ENCODE results near the gene BMPR2. TPM values are rescaled to one million over a fixed set of nuclear protein-coding genes. Genes with fewer than 3 reads are reported as not detected.

The BMPR2 gene
- total RNA-seq, result 41.8 and 44.2 TPM in 2 replicates

DNA sequence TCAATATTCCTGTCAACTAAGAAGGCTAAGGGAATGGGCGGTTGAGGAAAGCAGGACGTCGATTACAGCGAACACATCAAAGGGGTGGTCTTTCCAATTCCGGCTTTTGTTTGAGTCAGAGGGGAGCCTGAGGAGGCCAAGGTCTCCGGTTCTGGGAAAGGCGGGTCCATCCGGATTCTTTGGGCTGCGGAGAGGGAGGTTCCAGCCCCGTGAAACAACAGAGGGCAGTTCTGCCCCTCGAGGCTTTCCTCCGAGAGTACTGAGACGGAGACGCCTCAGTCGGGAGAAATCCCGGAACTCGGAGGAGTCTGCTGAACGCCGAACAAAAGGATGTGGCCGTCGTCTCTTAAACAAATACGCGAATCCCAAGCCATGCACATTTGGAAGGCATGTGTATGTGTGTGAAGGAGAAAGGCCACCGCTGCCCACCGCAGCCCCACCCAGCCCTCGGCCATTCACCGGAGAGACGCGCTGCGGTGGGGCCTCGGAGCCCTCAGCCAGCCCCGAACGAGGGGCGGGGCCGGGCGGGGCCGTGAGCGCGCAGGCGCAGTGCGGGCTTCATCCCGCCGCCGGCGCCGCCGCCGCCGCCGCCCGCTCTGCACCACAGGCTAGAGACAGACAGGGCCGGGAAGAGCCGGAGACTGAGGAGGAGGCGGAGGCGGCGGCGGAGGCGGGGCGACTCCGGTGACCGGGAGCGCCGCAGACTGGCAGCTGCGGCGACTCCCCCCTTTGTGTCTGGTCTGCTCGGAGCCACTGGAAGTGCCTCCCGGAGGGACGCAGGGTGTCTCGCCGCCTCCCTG, at the start of gene BMPR2:
Gene BMPR2 (plus strand): TSS at position 719 of the 800 bp plus-strand sequence. CDS start 1,148 bp downstream, outside the sequence.
- peaks cover 14% of the 10 kb centered on the region for H3K4me1 ChIP-seq (ENCODE audit: insufficient read depth, low read length)
- DNase-seq (ENCODE audit: insufficient read length, low spot score, missing footprints), result peak; percentile 94
- H4K20me1 ChIP-seq (ENCODE audit: insufficient read depth, low read length), result peaks cover 27% of the 10 kb centered on the region
- peak within 1 kb of the TSS; percentile 97 for H3K27ac ChIP-seq (ENCODE audit: low read depth, low read length)
- H3K9me3 ChIP-seq (ENCODE audit: low read depth, low read length), result no peaks in the 10 kb centered on the region
- H3K4me3 ChIP-seq (ENCODE audit: insufficient read depth, low read length), result peak within 1 kb of the TSS; percentile 98
- peak within 1 kb of the TSS; percentile 90 for H2AFZ ChIP-seq (ENCODE audit: low read length)
- no peaks in the 10 kb centered on the region for H3K27me3 ChIP-seq (ENCODE audit: insufficient read depth, low read length)
- TF ChIP-seq, protein P1, sequence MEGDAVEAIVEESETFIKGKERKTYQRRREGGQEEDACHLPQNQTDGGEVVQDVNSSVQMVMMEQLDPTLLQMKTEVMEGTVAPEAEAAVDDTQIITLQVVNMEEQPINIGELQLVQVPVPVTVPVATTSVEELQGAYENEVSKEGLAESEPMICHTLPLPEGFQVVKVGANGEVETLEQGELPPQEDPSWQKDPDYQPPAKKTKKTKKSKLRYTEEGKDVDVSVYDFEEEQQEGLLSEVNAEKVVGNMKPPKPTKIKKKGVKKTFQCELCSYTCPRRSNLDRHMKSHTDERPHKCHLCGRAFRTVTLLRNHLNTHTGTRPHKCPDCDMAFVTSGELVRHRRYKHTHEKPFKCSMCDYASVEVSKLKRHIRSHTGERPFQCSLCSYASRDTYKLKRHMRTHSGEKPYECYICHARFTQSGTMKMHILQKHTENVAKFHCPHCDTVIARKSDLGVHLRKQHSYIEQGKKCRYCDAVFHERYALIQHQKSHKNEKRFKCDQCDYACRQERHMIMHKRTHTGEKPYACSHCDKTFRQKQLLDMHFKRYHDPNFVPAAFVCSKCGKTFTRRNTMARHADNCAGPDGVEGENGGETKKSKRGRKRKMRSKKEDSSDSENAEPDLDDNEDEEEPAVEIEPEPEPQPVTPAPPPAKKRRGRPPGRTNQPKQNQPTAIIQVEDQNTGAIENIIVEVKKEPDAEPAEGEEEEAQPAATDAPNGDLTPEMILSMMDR (IDR thresholded peaks at IDR 0.05; ENCODE audit: extremely low read depth, low read depth, low read length), result no peak
- H3K4me2 ChIP-seq (ENCODE audit: insufficient read depth, low read length), result peak within 1 kb of the TSS; percentile 95
- H3K36me3 ChIP-seq (ENCODE audit: insufficient read depth, low read length), result no peaks in the 10 kb centered on the region
- peaks cover 45% of the 10 kb centered on the region for H3K79me2 ChIP-seq (ENCODE audit: insufficient read depth, low read length)

DNA sequence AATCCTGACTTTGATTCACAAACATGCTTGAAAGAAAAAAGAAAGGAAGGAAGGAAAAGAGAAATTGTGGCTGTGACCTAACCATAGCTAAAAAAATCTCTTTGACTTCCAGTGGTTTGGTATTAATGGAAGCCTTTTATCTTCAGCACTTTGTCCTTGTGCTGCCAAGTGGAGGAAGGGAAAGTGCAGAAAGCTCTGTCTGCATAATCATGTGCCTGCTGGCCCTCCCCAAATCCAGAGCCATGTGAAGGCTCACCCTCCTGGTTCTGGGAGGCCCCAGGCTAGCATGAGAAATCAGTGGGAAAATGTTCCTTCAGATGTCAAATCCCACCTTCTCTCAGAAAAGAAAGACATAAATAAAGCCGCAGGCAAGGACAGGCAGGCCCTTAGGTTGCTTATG, 48.3 kb upstream of the BMPR2 start:
- DNase-seq (ENCODE audit: insufficient read length, low spot score, missing footprints), result no peak
- Histone ChIP-seq H3K79me2 (ENCODE audit: insufficient read depth, low read length) (no peaks in the 10 kb centered on the region), H3K4me1 (ENCODE audit: insufficient read depth, low read length) (no peaks in the 10 kb centered on the region), H4K20me1 (ENCODE audit: insufficient read depth, low read length) (no peaks in the 10 kb centered on the region), H3K27ac (ENCODE audit: low read depth, low read length) (no peak overlapping the region), H3K27me3 (ENCODE audit: insufficient read depth, low read length) (no peaks in the 10 kb centered on the region), H3K36me3 (ENCODE audit: insufficient read depth, low read length) (no peaks in the 10 kb centered on the region), H2AFZ (ENCODE audit: low read length) (no peak overlapping the region), H3K4me3 (ENCODE audit: insufficient read depth, low read length) (no peak overlapping the region), H3K4me2 (ENCODE audit: insufficient read depth, low read length) (no peak overlapping the region), H3K9me3 (ENCODE audit: low read depth, low read length) (no peaks in the 10 kb centered on the region)
- TF ChIP-seq, protein P1 (IDR thresholded peaks at IDR 0.05; ENCODE audit: extremely low read depth, low read depth, low read length), result no peak

DNA sequence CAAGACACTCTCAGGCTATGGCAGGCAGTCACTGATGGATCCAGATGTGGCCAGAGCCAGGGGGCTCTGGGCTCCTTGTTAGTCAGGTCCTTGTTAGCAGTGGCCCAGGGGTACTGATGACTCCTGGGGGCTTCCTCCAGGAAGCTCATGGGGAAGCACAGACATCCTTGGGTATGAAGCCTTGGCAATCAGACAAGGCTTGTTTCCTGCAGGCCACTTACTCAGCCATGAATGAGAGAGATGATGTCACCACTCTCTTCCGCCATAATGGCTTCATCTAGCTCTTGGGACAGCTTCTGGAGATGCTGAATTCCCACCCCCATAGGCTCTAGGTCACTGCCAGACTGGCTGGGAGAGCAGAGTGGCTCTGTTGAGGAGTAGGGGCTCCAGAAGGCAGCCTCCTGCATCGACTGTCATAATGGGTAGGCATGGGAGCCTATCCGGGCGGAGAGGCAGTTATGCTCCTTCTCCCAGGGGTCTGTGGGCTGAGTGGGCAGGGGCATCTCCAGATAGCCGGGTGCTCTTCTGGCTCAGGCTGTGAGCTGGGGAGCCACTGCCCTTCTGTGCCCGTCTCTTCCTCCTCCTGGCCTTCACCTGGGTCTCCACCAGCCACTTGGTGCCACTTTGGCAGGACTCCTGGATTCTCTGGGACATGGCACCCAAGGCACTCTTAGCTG, 40.2 kb upstream of the BMPR2 start:
- DNase-seq (ENCODE audit: insufficient read length, low spot score, missing footprints), result no peak
- Histone ChIP-seq H4K20me1 (ENCODE audit: insufficient read depth, low read length) (no peaks in the 10 kb centered on the region), H3K27me3 (ENCODE audit: insufficient read depth, low read length) (no peaks in the 10 kb centered on the region), H3K79me2 (ENCODE audit: insufficient read depth, low read length) (no peaks in the 10 kb centered on the region), H3K4me3 (ENCODE audit: insufficient read depth, low read length) (no peak overlapping the region), H3K27ac (ENCODE audit: low read depth, low read length) (no peak overlapping the region), H3K36me3 (ENCODE audit: insufficient read depth, low read length) (no peaks in the 10 kb centered on the region), H3K9me3 (ENCODE audit: low read depth, low read length) (no peaks in the 10 kb centered on the region), H3K4me1 (ENCODE audit: insufficient read depth, low read length) (peaks cover 10% of the 10 kb centered on the region), H2AFZ (ENCODE audit: low read length) (no peak overlapping the region), H3K4me2 (ENCODE audit: insufficient read depth, low read length) (no peak overlapping the region)
- TF ChIP-seq, protein P1 (IDR thresholded peaks at IDR 0.05; ENCODE audit: extremely low read depth, low read depth, low read length), result no peak

DNA sequence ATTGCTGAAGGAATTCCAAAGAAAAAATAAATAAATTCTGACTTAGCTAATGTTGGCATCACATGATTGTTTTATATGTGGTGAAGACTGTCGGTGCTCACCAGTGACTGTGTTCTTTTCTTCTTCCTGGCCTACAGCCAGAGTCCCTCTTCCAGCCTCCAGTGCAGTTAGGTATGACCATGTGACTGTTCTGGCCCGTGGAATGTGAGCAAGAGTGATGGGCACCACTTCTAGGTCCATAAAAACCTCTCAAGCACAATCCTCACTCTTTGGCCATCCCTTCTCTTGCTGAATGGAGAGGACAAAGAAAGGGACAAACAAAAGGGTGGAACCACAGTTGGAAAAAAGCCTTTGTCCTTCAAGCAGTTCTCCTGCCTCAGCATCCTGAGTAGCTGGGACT, 39.0 kb upstream of the BMPR2 start:
- Histone ChIP-seq H3K79me2 (ENCODE audit: insufficient read depth, low read length) (no peaks in the 10 kb centered on the region), H4K20me1 (ENCODE audit: insufficient read depth, low read length) (no peaks in the 10 kb centered on the region), H3K9me3 (ENCODE audit: low read depth, low read length) (no peaks in the 10 kb centered on the region), H3K4me3 (ENCODE audit: insufficient read depth, low read length) (no peak overlapping the region), H3K27ac (ENCODE audit: low read depth, low read length) (no peak overlapping the region), H3K4me2 (ENCODE audit: insufficient read depth, low read length) (no peak overlapping the region), H3K36me3 (ENCODE audit: insufficient read depth, low read length) (no peaks in the 10 kb centered on the region), H2AFZ (ENCODE audit: low read length) (no peak overlapping the region), H3K4me1 (ENCODE audit: insufficient read depth, low read length) (peaks cover 10% of the 10 kb centered on the region), H3K27me3 (ENCODE audit: insufficient read depth, low read length) (no peaks in the 10 kb centered on the region)
- no peak for DNase-seq (ENCODE audit: insufficient read length, low spot score, missing footprints)
- TF ChIP-seq, protein P1 (IDR thresholded peaks at IDR 0.05; ENCODE audit: extremely low read depth, low read depth, low read length), result no peak

Measured in osteoblast (primary cell).